BLaER1 treated with 17β-estradiol and CSF1 and Interleukin-3, amounts not matched to agents 10 nM and 100 nM (cell line): ENCODE results near the gene PARD3B.
A peak's percentile ranks its signal among the peaks of the same experiment; 100 is the strongest.

ENCODE experiments used
- H3K27ac ChIP-seq, 11 experiments: shearing (Covaris generic); formaldehyde crosslinking; 2 replicates each; pipeline ENCODE4 v1.8.1; 2022
- H3K27me3 ChIP-seq, 11 experiments: shearing (Covaris generic); formaldehyde crosslinking; 2 replicates each; pipeline ENCODE4 v1.8.1; 2022
- H3K36me3 ChIP-seq, 11 experiments: shearing (Covaris generic); formaldehyde crosslinking; 2 replicates each; pipeline ENCODE4 v1.8.1; 2022
- H3K4me1 ChIP-seq, 10 experiments: shearing (Covaris generic); formaldehyde crosslinking; 2 replicates each; pipeline ENCODE4 v1.8.1; 2022
- H3K4me2 ChIP-seq, 11 experiments: shearing (Covaris generic); formaldehyde crosslinking; 2 replicates each; pipeline ENCODE4 v1.8.1; 2022
- H3K4me3 ChIP-seq, 10 experiments: shearing (Covaris generic); formaldehyde crosslinking; 2 replicates each; pipeline ENCODE4 v1.8.1; 2022
- H3K9ac ChIP-seq, 11 experiments: shearing (Covaris generic); formaldehyde crosslinking; 2 replicates each; pipeline ENCODE4 v1.8.1; 2022
- H3K9me3 ChIP-seq, 11 experiments: shearing (Covaris generic); formaldehyde crosslinking; replicated peaks in 1 of 11; 2 replicates each; pipeline ENCODE4 v1.8.1; 2022
- H4K20me1 ChIP-seq, 11 experiments: shearing (Covaris generic); formaldehyde crosslinking; 2 replicates each; pipeline ENCODE4 v1.8.1; 2022
- Cebpa-rat ChIP-seq, 11 experiments: shearing (Covaris generic); IDR thresholded peaks; 2 replicates each; pipeline ENCODE4 v1.8.1; 2022

The PARD3B gene

DNA sequence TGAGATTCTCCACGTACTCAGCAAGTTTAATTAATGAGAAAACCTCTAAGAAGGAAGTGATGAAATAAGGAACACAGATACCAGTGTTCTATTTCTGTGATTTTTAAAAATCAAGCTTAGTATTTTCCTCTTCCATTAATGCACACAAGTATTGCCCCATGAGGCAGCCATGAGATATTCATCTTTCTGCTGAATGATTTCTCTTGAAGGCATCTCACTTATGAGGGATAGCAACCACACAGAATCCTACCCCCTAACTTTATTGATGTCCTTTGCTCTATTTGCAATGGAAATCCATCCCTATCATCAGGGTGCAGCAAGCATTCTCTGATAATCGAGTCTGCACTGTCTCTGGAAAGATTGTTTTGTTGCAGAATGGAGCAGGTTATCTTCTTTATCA is 893.0 kb downstream of the PARD3B start:
- Histone ChIP-seq H3K4me1 (peaks cover 0 to 8% (median 0%) of the 10 kb centered on the region in 10 experiments; a peak in 5 of 20 replicates), H3K4me2 (peak overlapping the region in 3 of 11 experiments; percentile 0 to 54 (median 18); a peak in 4 of 22 replicates), H3K9me3 (no peaks in the 10 kb centered on the region), H3K27me3 (no peaks in the 10 kb centered on the region), H3K9ac (no peak overlapping the region), H3K36me3 (no peaks in the 10 kb centered on the region), H3K4me3 (no peak overlapping the region), H4K20me1 (no peaks in the 10 kb centered on the region), H3K27ac (no peak overlapping the region)
- TF ChIP-seq Cebpa-rat (IDR thresholded peaks at IDR 0.05): no peak

DNA sequence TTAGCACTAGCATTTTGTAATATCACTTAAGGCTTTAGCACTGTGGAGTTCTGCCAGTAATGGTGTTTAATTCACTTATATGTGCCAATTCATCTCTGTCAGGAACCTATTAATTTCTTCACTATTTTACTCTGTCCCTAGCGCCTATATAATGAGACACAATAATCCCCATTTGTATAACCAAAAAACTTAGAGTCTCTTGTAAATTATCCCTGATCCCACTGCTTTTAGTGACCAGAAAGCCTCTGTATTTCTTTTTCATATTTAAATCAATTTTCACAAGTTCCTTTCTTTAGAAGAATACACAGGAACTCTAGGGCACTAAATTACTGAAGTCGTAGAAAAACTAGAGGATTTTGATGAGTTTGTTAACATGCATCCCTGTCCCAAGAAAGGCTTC is 894.3 kb downstream of the PARD3B start:
- no peak overlapping the region for H3K27ac ChIP-seq
- H3K9ac ChIP-seq: no peak overlapping the region
- H3K9me3 ChIP-seq: no peaks in the 10 kb centered on the region
- H3K27me3 ChIP-seq: no peaks in the 10 kb centered on the region
- TF ChIP-seq Cebpa-rat (IDR thresholded peaks at IDR 0.05): no peak
- H3K36me3 ChIP-seq: no peaks in the 10 kb centered on the region
- no peaks in the 10 kb centered on the region for H4K20me1 ChIP-seq
- no peak overlapping the region for H3K4me3 ChIP-seq
- H3K4me1 ChIP-seq: peaks cover 0 to 8% (median 0%) of the 10 kb centered on the region in 10 experiments; a peak in 5 of 20 replicates
- no peak overlapping the region for H3K4me2 ChIP-seq

DNA sequence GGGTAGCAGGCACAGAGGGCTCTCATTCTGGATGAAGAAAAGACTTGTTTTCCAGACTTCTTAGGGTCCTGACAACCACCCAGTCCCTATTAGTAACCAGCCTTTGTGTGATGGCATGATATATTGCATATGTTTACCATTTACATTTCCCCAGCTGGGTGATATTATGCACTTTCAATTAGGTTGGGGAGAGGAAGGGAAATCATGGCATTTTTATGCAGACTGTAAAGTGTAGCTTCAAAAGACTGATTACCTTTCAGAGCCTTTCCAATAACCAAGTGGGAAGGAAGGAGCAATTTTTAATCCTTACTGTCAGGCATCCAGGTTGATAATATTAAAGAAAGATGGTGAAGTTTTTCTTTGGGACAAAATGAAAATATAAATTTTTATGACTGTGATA is 896.2 kb downstream of the PARD3B start:
- TF ChIP-seq Cebpa-rat (IDR thresholded peaks at IDR 0.05): no peak

DNA sequence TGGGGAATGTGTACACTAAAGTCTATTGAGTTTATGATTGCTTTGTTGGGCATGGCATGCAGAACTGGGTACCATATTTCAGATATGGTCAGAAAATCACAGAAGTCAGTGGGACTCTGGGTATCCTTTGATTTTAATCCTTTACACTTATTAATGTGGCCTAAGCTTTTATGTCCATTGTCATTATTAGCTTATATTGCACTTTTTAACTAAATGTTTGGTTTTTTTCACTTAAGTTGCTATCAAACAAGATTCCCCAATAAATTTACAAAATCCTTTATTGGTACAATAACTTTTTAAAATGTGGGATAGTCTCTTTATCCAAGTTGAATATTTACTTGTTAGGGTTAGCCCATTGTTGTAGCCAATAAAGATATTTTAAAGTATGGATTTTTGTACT is 902.9 kb downstream of the PARD3B start:
- Histone ChIP-seq H3K27ac (no peak overlapping the region), H3K27me3 (no peaks in the 10 kb centered on the region), H4K20me1 (no peaks in the 10 kb centered on the region), H3K36me3 (no peaks in the 10 kb centered on the region), H3K4me1 (no peaks in the 10 kb centered on the region), H3K9me3 (no peaks in the 10 kb centered on the region), H3K9ac (no peak overlapping the region), H3K4me3 (no peak overlapping the region), H3K4me2 (no peak overlapping the region)
- TF ChIP-seq Cebpa-rat (IDR thresholded peaks at IDR 0.05): no peak

More for the DNA sequence above, 896.2 kb downstream of the PARD3B start:
- H3K36me3 ChIP-seq: no peaks in the 10 kb centered on the region
- H3K27me3 ChIP-seq: no peaks in the 10 kb centered on the region
- no peaks in the 10 kb centered on the region for H3K9me3 ChIP-seq
- H3K4me3 ChIP-seq: no peak overlapping the region
- H3K4me1 ChIP-seq: peaks cover 0 to 8% (median 0%) of the 10 kb centered on the region in 10 experiments; a peak in 5 of 20 replicates
- no peak overlapping the region for H3K27ac ChIP-seq
- H4K20me1 ChIP-seq: no peaks in the 10 kb centered on the region
- no peak overlapping the region for H3K9ac ChIP-seq
- H3K4me2 ChIP-seq: no peak overlapping the region

DNA sequence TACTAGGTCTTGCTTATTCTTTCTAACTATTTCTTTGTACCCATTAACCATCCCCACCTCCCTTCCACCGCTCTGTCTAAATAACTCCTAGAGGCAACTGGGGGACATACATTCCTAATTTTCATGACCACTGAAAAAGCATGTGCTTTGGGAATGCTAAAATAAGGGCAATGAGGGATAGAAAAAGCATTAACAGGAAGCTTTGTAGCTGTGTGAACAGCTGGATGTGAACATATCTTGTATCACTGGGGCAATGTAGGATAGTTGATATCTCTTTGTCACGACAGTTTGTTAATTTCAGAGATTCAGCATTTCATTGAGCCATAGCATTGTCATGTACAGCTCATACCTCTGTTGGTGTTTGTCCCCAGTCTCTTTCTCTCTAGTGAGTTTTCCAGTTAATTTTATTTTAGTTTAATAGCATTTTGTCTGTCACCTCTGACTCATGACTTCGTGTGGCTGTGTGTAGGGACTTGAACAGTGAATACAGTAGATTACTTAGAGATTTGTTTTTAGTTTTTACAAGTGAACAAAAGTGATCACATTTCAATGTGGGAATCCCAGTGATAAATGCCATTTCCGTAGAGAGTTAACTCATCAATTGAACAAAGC is 906.7 kb downstream of the PARD3B start:
- Histone ChIP-seq H3K9me3 (no peaks in the 10 kb centered on the region), H3K36me3 (no peaks in the 10 kb centered on the region), H3K9ac (no peak overlapping the region), H3K4me2 (no peak overlapping the region), H3K4me1 (no peaks in the 10 kb centered on the region), H4K20me1 (no peaks in the 10 kb centered on the region), H3K27me3 (no peaks in the 10 kb centered on the region), H3K4me3 (no peak overlapping the region), H3K27ac (no peak overlapping the region)
- no peak for TF ChIP-seq Cebpa-rat (IDR thresholded peaks at IDR 0.05)

DNA sequence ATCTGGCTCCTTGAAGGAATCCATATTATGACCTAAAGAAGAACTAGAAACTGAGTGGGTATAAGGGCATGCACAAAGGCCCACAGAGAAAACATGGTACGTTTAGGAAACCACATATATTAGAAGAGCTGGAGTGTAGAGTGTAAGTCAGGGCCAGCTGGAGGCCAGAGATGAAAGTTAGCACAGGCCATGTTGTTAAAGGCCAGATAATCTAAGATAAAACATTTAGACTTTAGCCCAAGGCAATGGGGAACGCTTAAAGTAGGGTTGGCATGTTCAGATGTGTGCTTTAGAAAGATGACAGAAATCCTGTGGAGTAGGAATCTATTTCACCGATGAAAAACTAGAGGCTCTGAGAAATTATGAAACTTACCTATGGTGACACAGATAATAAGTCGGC is 907.9 kb downstream of the PARD3B start:
- no peaks in the 10 kb centered on the region for H3K9me3 ChIP-seq
- no peak overlapping the region for H3K27ac ChIP-seq
- no peak overlapping the region for H3K4me3 ChIP-seq
- no peak overlapping the region for H3K4me2 ChIP-seq
- no peak for TF ChIP-seq Cebpa-rat (IDR thresholded peaks at IDR 0.05)
- no peaks in the 10 kb centered on the region for H3K36me3 ChIP-seq
- no peaks in the 10 kb centered on the region for H3K4me1 ChIP-seq
- no peak overlapping the region for H3K9ac ChIP-seq
- no peaks in the 10 kb centered on the region for H4K20me1 ChIP-seq
- H3K27me3 ChIP-seq: no peaks in the 10 kb centered on the region

DNA sequence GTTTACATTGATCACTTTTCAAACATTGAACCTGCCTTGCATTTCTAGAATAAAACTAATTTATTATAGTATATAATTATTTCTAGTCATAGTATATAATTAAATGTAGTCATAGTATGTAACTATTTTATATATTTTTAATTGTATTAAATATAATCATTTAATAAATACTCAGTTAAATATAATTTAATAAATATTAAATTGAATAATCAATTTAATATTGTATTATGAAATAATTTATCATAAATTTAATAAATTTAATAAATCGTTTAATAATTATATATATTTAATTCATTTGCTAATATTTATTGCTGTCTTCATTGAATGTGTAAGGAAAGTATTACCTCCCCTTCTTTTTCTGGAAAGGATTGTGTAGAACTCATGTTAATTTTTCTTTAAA is 911.4 kb downstream of the PARD3B start:
- Histone ChIP-seq H3K9ac (no peak overlapping the region), H4K20me1 (no peaks in the 10 kb centered on the region), H3K9me3 (no peaks in the 10 kb centered on the region), H3K4me2 (no peak overlapping the region), H3K4me3 (no peak overlapping the region), H3K36me3 (no peaks in the 10 kb centered on the region), H3K27ac (no peak overlapping the region), H3K27me3 (no peaks in the 10 kb centered on the region), H3K4me1 (0 out of 20 replicates have a peak, but pooled peaks cover 0 to 3% (median 0%) of the 10 kb centered on the region in 10 experiments)
- TF ChIP-seq Cebpa-rat (IDR thresholded peaks at IDR 0.05): no peak

DNA sequence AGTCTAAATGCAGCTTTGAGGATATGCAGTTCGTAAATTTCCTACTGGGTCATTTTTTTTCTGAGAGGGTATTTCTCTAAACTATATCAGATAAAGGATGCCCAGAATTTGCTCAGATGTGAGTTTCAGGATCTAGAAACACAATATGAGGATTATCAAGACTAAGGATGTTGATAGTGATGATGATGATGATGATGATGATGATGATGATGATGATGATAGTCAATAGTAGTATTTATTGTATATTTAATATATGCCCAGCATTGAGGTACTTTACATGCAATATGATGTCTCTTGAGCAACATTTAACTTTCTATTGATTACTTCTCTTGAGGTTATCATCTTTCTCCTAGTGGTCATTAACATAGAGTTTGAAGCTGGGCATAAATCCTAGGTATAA is 914.9 kb downstream of the PARD3B start:
- Histone ChIP-seq H3K4me1 (0 out of 20 replicates have a peak, but pooled peaks cover 0 to 3% (median 0%) of the 10 kb centered on the region in 10 experiments), H3K4me3 (no peak overlapping the region), H3K27ac (no peak overlapping the region), H3K9me3 (no peaks in the 10 kb centered on the region), H4K20me1 (no peaks in the 10 kb centered on the region), H3K9ac (no peak overlapping the region), H3K27me3 (no peaks in the 10 kb centered on the region), H3K36me3 (no peaks in the 10 kb centered on the region), H3K4me2 (no peak overlapping the region)
- no peak for TF ChIP-seq Cebpa-rat (IDR thresholded peaks at IDR 0.05)

DNA sequence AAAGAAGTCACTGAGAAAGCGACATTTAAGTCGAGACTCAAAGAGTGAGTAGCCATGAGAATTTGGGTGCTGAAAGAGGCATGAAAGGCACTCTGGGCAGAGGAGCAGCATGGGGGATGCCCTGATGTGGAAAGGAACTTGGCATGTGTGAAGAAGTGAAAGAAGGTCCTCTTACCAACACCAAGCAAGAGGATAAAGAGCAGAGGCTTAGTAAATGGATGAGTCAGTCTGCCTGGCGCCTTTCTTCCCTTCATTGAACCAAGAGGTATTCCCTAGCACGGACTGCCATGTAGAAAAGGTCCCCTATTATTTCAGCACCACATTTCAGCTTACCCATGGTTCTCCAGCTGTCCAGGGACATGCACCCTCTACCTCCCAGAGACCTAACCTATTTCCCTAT is 915.9 kb downstream of the PARD3B start:
- no peak overlapping the region for H3K27ac ChIP-seq
- H3K4me1 ChIP-seq: 0 out of 20 replicates have a peak, but pooled peaks cover 0 to 3% (median 0%) of the 10 kb centered on the region in 10 experiments
- no peaks in the 10 kb centered on the region for H3K27me3 ChIP-seq
- no peaks in the 10 kb centered on the region for H3K36me3 ChIP-seq
- no peak overlapping the region for H3K9ac ChIP-seq
- no peaks in the 10 kb centered on the region for H4K20me1 ChIP-seq
- H3K4me2 ChIP-seq: no peak overlapping the region
- H3K9me3 ChIP-seq: no peaks in the 10 kb centered on the region
- no peak overlapping the region for H3K4me3 ChIP-seq
- TF ChIP-seq Cebpa-rat (IDR thresholded peaks at IDR 0.05): no peak
